ENCODE measurements around the gene FARP2.
A peak's percentile ranks its signal among the peaks of the same experiment; 100 is the strongest.

FARP2 gene

GRCh38 chr2:241355983-241356870 lies at the start of gene FARP2:
Gene FARP2 (plus strand): TSS chr2:241356285. CDS start chr2:241373108, 16,823 bp downstream.
- H3K27ac Mint-ChIP-seq: peak within 1 kb of the TSS; percentile 79
- ATAC-seq: peak; percentile 94
- H3K4me3 Mint-ChIP-seq: peak within 1 kb of the TSS; percentile 75
- H3K9me3 Mint-ChIP-seq: no peaks in the 10 kb centered on the region
- H3K27me3 Mint-ChIP-seq: no peaks in the 10 kb centered on the region
- H3K4me1 Mint-ChIP-seq: peaks cover 34% of the 10 kb centered on the region
- H3K36me3 Mint-ChIP-seq (ENCODE audit: low read depth): peaks cover 22% of the 10 kb centered on the region
- peak; percentile 93 for DNase-seq

GRCh38 chr2:241307055-241307454 lies 49.0 kb upstream of the FARP2 start:
- DNase-seq (no peak), ATAC-seq (no peak)
- Mint-ChIP-seq H3K4me3 (no peak overlapping the region), H3K9me3 (no peaks in the 10 kb centered on the region), H3K4me1 (peaks cover 77% of the 10 kb centered on the region), H3K36me3 (ENCODE audit: low read depth) (peaks cover 9% of the 10 kb centered on the region), H3K27ac (no peak overlapping the region), H3K27me3 (no peaks in the 10 kb centered on the region)

- Mint-ChIP-seq H3K4me3 (no peak overlapping the region), H3K4me1 (peaks cover 80% of the 10 kb centered on the region)
Observed at GRCh38 chr2:241308267-241308666, 47.8 kb upstream of the FARP2 start.

GRCh38 chr2:241308832-241309500 lies 47.1 kb upstream of the FARP2 start:
- Mint-ChIP-seq H3K4me1 (peaks cover 87% of the 10 kb centered on the region), H3K4me3 (no peak overlapping the region), H3K27me3 (no peaks in the 10 kb centered on the region), H3K36me3 (ENCODE audit: low read depth) (peaks cover 17% of the 10 kb centered on the region), H3K27ac (peak overlapping the region; percentile 69), H3K9me3 (no peaks in the 10 kb centered on the region)
- no peak for DNase-seq
- ATAC-seq: no peak

More at GRCh38 chr2:241308267-241308666, 47.8 kb upstream of the FARP2 start:
- peak overlapping the region; percentile 26 for H3K27ac Mint-ChIP-seq
- no peaks in the 10 kb centered on the region for H3K27me3 Mint-ChIP-seq
- no peak for DNase-seq
- H3K36me3 Mint-ChIP-seq (ENCODE audit: low read depth): peaks cover 12% of the 10 kb centered on the region
- no peaks in the 10 kb centered on the region for H3K9me3 Mint-ChIP-seq
- no peak for ATAC-seq

GRCh38 chr2:241309684-241310117 lies 46.4 kb upstream of the FARP2 start:
- peak overlapping the region; percentile 69 for H3K27ac Mint-ChIP-seq
- ATAC-seq: peak; percentile 94
- peaks cover 23% of the 10 kb centered on the region for H3K36me3 Mint-ChIP-seq (ENCODE audit: low read depth)
- no peaks in the 10 kb centered on the region for H3K27me3 Mint-ChIP-seq
- peak; percentile 61 for DNase-seq
- H3K4me1 Mint-ChIP-seq: peaks cover 83% of the 10 kb centered on the region
- peak overlapping the region; percentile 43 for H3K4me3 Mint-ChIP-seq
- no peaks in the 10 kb centered on the region for H3K9me3 Mint-ChIP-seq

- DNase-seq (no peak), ATAC-seq (no peak)
- Mint-ChIP-seq H3K27me3 (peaks cover 2% of the 10 kb centered on the region), H3K9me3 (no peaks in the 10 kb centered on the region), H3K4me3 (no peak overlapping the region), H3K27ac (peak overlapping the region; percentile 71), H3K36me3 (ENCODE audit: low read depth) (peaks cover 23% of the 10 kb centered on the region), H3K4me1 (peaks cover 74% of the 10 kb centered on the region)
Observed at GRCh38 chr2:241310917-241311566, 45.0 kb upstream of the FARP2 start.

GRCh38 chr2:241312082-241312481 lies 44.0 kb upstream of the FARP2 start:
- DNase-seq: no peak
- Mint-ChIP-seq H3K27ac (no peak overlapping the region), H3K27me3 (peaks cover 2% of the 10 kb centered on the region), H3K36me3 (ENCODE audit: low read depth) (peaks cover 24% of the 10 kb centered on the region), H3K4me1 (peaks cover 75% of the 10 kb centered on the region), H3K9me3 (no peaks in the 10 kb centered on the region), H3K4me3 (no peak overlapping the region)
- ATAC-seq: no peak

- H3K36me3 Mint-ChIP-seq (ENCODE audit: low read depth): peaks cover 30% of the 10 kb centered on the region
- H3K9me3 Mint-ChIP-seq: no peaks in the 10 kb centered on the region
Observed at GRCh38 chr2:241313543-241314095, 42.5 kb upstream of the FARP2 start.

GRCh38 chr2:241314226-241315092 lies 41.6 kb upstream of the FARP2 start:
- ATAC-seq: no peak
- peaks cover 2% of the 10 kb centered on the region for H3K27me3 Mint-ChIP-seq
- peak overlapping the region; percentile 93 for H3K4me3 Mint-ChIP-seq
- peaks cover 34% of the 10 kb centered on the region for H3K36me3 Mint-ChIP-seq (ENCODE audit: low read depth)
- H3K27ac Mint-ChIP-seq: peak overlapping the region; percentile 100
- H3K4me1 Mint-ChIP-seq: peaks cover 76% of the 10 kb centered on the region
- no peaks in the 10 kb centered on the region for H3K9me3 Mint-ChIP-seq
- DNase-seq: no peak

More at GRCh38 chr2:241313543-241314095, 42.5 kb upstream of the FARP2 start:
- DNase-seq (no peak), ATAC-seq (no peak)
- Mint-ChIP-seq H3K27ac (peak overlapping the region; percentile 86), H3K4me1 (peaks cover 77% of the 10 kb centered on the region), H3K27me3 (peaks cover 2% of the 10 kb centered on the region), H3K4me3 (peak overlapping the region; percentile 93)

- DNase-seq (peak; percentile 100), ATAC-seq (peak; percentile 89)
- Mint-ChIP-seq H3K36me3 (ENCODE audit: low read depth) (peaks cover 41% of the 10 kb centered on the region), H3K4me1 (peaks cover 76% of the 10 kb centered on the region), H3K27ac (peak within 1 kb of the TSS; percentile 100), H3K4me3 (peak within 1 kb of the TSS; percentile 93), H3K27me3 (peaks cover 2% of the 10 kb centered on the region), H3K9me3 (no peaks in the 10 kb centered on the region)
Observed at GRCh38 chr2:241315093-241315878, 40.8 kb upstream of the FARP2 start, which contains the start of gene HDLBP. Gene HDLBP (minus strand): TSS chr2:241315672. CDS start chr2:241266869, 48,803 bp downstream.

GRCh38 chr2:241315879-241316631 lies 40.0 kb upstream of the FARP2 start, which contains the start of gene SEPTIN2:
Gene SEPTIN2 (plus strand): TSS chr2:241315925. CDS start chr2:241324233, 8,308 bp downstream.
- Mint-ChIP-seq H3K27me3 (peaks cover 2% of the 10 kb centered on the region), H3K36me3 (ENCODE audit: low read depth) (peaks cover 45% of the 10 kb centered on the region), H3K27ac (peak within 1 kb of the TSS; percentile 100), H3K4me3 (peak within 1 kb of the TSS; percentile 93), H3K9me3 (no peaks in the 10 kb centered on the region), H3K4me1 (peaks cover 77% of the 10 kb centered on the region)
- ATAC-seq (peak; percentile 50), DNase-seq (peak; percentile 75)

GRCh38 chr2:241316825-241317224 lies 39.3 kb upstream of the FARP2 start:
- H3K27ac Mint-ChIP-seq: peak overlapping the region; percentile 100
- peaks cover 2% of the 10 kb centered on the region for H3K27me3 Mint-ChIP-seq
- DNase-seq (no peak), ATAC-seq (no peak)
- peaks cover 52% of the 10 kb centered on the region for H3K36me3 Mint-ChIP-seq (ENCODE audit: low read depth)
- H3K9me3 Mint-ChIP-seq: no peaks in the 10 kb centered on the region
- peak overlapping the region; percentile 93 for H3K4me3 Mint-ChIP-seq
- H3K4me1 Mint-ChIP-seq: peaks cover 77% of the 10 kb centered on the region
